Activated CD4-positive, CD25-positive, alpha-beta regulatory T cell treated with anti-CD3 and anti-CD28 coated beads, Interleukin-2, amount 50 U/mL, for 24 hours (primary cell): Measurements from ENCODE around the gene MCRS1.
"Not testable (repeated sequence)": the region's sequence is repeated elsewhere in the genome, so short reads cannot be mapped to it uniquely, and the experiment has no call there.

Experiments
- ATAC-seq, 2 donors: fragments of 150-1000 bp; cut with Tn5 transposase; one replicate each; pipeline ENCODE4 v1.10.0; 2021; ENCODE audit warnings: mild to moderate bottlenecking in 1 of 2, moderate library complexity in 1 of 2

Gene MCRS1

DNA sequence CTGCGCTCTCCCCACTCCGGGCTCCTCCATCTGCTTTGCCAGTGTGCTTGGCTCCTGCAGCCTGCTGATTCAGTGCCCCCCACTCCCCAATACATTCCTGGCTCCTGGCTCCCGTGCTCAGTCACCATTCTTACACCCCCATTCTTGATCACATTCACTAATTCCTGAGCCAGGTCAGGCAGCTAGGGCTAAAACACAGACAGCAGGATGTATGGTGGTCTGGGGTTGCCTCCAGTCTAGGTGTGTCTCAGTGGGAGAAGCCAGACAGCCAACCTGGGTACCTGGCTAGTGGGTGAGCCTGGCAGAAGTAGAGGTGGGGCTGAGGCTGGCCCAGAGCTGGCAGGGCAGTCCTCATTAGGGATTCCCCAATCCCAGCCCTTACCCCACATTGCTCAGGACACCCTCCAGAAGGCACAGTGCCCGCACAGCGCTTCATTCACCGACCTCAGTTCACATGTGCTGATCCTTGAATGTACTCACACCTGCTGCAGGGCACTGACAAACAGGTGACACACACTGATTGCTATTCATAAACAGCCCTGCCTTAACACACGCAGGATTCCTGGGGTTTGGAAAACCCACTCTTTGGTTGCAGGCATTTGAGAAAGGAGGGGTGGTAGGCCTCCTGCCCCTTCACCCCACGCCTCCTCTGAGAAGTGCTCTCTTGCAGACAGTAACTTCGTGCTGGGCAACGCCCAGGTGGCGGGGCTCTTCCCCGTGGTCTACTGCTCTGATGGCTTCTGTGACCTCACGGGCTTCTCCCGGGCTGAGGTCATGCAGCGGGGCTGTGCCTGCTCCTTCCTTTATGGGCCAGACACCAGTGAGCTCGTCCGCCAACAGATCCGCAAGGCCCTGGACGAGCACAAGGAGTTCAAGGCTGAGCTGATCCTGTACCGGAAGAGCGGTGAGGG, 27.5 kb downstream of the MCRS1 start:
- ATAC-seq, result no peak

GRCh38 chr12:49539406-49540228, 28.3 kb downstream of the MCRS1 start:
- no peak for ATAC-seq

- peak; percentile 88 to 90 for ATAC-seq
Measured at GRCh38 chr12:49538510-49539403, 29.2 kb downstream of the MCRS1 start, which contains the start of gene KCNH3. Gene KCNH3 (plus strand): TSS chr12:49539030. CDS start chr12:49539417, 387 bp downstream.

DNA sequence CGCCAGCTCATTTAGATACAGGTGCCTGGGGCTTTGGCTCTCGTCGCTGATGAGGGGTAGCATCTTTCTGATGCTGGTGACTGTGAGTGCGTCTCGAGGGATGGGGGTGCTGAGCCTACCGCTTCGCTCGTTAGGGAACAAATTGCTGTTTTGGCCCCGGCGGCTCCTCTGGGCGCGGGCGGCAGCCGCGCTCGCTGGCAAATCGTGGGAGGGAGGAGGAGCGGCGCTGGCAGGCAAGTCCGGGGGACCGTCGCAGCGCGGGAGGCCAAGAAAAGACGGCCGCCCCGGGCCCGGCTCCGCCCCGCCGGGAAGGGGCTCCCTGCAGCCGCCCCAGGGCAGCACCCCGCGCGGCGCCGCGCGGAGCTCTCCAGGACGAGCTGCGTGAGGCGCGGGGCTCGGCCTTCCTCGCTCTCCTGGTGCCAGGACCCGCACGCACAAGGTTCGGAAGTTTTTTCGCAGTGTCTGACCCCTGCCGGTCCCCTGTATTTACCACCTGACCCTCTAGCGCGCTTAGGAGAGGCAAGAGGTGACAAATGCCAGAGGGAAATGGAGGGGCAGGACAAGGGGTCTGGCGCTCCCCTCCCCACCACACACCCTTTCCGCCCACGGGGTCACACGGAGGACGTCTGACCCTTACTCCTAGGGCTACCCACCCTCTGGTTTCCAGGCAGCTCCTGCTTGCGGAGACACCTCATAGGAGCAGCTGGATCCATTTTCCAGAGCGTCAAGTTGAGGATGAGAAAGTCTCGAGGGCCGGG, 30.0 kb downstream of the MCRS1 start:
- ATAC-seq, result peak; percentile 11 to 12

DNA sequence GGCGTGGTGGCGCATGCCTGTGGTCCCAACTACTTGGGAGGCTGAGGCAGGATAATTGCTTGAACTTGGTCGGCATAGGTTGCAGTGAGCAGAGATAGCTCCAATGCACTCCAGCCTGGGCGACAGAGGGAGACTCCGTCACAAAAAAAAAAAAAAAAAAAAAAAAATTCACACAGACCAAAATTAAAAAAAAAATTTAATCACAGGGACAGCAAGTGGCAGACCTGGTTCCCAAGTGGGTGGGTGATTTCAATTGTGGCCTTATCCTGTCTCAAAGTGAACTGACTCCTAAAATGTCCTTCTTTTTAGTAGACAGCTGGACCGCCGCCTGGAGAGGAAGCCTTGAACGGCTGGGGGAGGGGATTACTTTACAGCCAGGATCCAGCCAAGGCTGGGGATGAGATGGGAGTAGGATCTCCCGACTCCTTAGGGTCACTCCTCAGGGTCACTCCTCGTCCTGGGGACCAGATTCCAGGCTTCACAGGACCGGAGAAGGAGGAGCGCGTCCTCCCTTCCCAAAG, 30.7 kb downstream of the MCRS1 start:
- no peak for ATAC-seq

- ATAC-seq, result no peak
Measured at GRCh38 chr12:49536526-49537071, 31.3 kb downstream of the MCRS1 start.

DNA sequence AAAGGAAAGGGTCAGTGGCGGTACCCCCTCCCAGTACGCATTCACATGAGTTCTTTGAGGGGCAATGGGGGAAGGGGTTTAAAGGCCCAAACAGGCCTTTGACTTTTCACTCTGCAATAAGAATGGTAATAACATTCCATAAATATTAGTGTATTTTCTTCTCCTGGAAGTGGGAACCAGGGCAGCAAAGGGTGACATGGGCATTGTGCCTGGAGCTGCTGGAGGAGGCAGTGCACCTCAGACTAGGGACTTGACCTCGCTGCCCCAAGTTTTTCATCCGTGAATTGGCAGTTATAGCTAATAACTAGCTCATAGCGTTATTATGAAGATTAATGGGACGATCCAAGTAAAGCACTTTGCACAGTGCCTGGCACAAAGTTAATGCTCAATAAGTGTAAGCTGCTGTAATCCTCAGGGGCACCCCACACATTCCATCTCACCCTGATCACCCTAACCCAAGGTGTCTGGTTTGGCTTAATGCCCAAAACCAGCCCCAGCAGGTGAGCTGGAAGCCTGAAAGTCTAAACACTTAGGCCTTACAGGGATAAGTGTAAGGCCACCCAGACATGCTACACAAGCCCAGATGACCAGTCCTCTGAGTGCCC, 31.9 kb downstream of the MCRS1 start:
- ATAC-seq, result no peak

DNA sequence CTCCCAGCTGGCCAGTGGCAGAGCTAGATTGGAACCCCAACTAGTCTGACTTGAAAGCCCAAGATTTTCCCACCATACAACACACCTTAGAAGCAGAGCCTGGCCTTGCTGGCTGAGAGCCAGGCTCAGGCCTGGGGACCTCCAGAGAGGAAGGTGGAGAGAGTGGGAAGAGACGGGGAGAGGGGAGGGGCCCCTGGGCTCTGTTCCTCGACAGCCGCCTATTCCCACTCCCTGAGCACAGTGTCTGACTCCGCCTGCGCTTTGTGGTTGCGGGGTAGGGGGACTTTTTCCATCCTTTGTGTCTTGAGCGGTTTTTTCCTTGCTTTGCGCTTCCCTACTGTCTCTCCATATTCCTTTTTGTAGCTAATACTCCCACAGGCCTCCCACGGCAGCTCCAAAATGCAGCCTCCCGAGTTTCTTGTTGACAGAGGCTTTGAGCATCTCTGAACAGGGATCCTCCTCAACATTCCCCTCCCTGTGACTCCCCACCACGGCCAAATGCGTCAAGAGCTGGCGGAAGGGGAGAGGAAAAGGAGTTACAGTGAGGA, 33.1 kb downstream of the MCRS1 start:
- no peak for ATAC-seq

- not testable (repeated sequence) for ATAC-seq
Measured at GRCh38 chr12:49534122-49534521, 33.8 kb downstream of the MCRS1 start.

- no peak for ATAC-seq
Measured at GRCh38 chr12:49533331-49533730, 34.6 kb downstream of the MCRS1 start.

GRCh38 chr12:49531745-49532144, 36.2 kb downstream of the MCRS1 start:
- no peak for ATAC-seq

- ATAC-seq, result no peak
Measured at GRCh38 chr12:49529414-49529813, 38.5 kb downstream of the MCRS1 start.

DNA sequence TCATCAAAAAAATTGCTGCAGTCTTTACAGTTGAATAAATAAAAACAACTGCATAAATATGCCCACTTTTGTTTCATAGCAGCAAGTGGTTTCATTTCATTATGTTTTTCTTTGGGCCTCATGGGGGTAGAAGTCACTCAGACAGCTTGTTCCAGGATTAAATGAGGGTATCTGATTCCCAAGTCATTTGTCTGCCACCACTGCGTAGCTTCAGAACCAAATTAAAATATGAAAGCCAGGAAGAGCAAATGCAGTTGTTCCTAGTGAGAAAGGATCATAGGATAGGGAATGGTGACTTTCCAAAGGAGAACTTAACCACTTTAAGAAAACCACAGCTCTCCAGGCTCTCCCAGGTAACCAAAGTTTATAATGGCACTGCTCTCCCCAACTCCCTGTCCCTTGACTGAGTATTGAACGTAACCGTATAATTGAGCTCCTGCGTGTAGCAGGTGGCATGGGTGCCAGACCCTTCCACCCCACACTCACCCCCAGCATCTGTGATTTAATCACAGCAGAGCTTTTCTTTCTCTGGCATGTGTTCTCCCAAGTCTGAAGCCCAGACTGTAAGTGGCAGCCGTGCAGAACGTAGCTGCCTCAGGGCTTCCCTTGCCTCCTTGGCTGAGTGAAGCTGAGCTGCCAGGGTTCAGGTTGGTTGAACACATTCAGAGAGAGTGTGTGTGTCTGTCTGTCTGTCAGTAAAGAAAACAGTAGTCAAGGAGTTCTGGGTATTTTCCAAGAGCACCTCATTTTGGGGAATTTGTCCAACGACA, 40.4 kb downstream of the MCRS1 start:
- no peak for ATAC-seq

GRCh38 chr12:49525942-49526341, 42.0 kb downstream of the MCRS1 start:
- ATAC-seq, result no peak

GRCh38 chr12:49524660-49525324, 43.1 kb downstream of the MCRS1 start:
- ATAC-seq, result no peak

DNA sequence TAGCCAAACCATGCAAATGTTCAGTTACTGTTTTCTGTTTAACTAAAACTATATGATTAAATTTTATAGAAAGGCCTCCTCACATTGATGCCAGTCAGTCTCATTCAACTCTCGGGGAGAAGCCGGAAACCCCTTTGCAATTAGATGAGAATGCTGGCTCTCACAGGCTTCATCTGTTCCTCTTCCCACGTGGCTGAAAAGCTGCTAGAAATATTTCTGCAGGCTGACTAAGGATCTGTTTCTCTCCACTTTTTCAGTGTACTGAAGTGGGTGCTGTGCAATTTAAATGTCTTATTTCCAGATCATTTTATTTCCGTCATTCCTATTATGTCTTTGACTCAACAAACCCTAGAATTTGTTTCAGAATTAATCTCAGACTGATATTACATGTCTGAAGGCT, 46.6 kb downstream of the MCRS1 start:
- ATAC-seq, result no peak

- ATAC-seq, result no peak
Measured at GRCh38 chr12:49519574-49519936, 48.4 kb downstream of the MCRS1 start.

GRCh38 chr12:49518914-49519573, 48.9 kb downstream of the MCRS1 start:
- ATAC-seq, result no peak

- ATAC-seq, result no peak
Measured at GRCh38 chr12:49515266-49515665, 52.7 kb downstream of the MCRS1 start.
